Right lung (tissue), 5 donors: Measurements from ENCODE around the gene SRC. TPM values are rescaled to one million over a fixed set of nuclear protein-coding genes. Genes with fewer than 3 reads are reported as not detected.
"Not testable (repeated sequence)": the region's sequence is repeated elsewhere in the genome, so short reads cannot be mapped to it uniquely, and the experiment has no call there.

Source experiments
- DNase-seq, 2 donors: peaks; one replicate each; pipeline ENCODE4 v3.0.0-alpha.2; 2013
- polyA plus RNA-seq, 5 donors: library from polyadenylated mRNA; unstranded; fragments of 120-200 nt; gene quantifications; one replicate each; pipeline versions ENCODE4 v1.2.1 to v1.2.3, GENCODE V29; 2013; ENCODE audit warnings: inconsistent platforms in 1 of 5, low replicate concordance in 1 of 5; ENCODE audit not compliant: insufficient read length in 5 of 5, insufficient read depth in 1 of 5

The SRC gene
- polyA plus RNA-seq, 5 donors, result 57.2 to 89.4 (median 72.2) TPM

DNA sequence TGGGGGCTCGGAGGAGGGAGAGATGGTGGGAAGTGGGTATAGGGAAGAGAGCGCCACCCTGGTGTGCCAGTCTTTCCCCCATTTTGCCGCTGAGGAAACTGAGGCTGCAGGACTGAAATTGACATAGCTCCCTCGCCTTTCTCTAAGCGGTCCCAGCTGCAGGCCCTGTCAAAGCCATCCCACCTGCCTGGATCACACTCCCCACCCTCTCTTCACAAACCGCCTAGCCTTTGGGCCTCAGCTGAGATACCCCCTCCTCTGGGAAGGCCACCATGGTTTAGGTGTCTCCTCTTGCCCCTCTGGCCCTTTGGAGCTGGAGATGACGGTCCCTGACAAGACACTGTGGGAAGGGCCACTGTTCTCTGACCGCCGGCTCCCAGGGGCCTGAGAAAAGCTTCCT lies 16.9 kb downstream of the SRC start:
- no peak for DNase-seq

DNA sequence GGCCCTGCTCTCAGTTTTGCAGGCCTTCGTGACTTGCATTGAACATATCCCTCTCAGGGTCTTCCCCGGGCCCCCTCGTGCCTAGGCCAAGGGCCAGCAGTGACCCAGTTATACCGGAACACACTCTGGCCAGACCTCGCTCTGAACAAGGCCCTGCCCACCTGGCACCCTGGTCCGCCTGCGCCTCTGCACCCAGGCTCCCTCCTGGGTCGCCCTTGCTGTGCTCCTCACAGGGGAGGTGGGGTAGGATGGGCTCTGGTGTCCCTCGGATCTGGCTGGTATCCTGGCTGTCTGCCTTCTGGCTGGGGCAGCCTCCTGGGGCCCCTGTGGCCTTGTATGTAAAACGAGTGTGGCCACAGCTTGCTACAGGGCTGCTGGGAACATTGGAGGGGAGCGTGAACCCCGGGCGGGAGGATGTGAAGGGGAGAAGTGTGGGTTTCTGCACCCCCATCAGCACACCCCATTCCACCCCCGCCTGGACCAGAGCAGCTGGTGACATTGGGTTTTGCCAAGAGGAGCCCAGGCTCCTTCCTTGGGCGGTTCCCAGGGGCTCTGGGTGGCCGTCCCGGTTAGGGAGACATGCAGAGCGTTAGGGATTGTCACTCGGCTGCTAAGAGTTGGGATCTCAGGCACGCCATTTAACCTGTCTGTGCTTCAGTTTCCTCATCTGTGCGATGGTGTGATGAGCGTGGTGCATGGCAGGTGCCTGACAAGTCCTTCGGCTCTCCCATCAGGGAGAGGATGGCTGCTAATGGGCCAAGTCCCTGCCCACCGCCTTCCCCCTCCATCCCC lies 17.5 kb downstream of the SRC start:
- no peak for DNase-seq

DNA sequence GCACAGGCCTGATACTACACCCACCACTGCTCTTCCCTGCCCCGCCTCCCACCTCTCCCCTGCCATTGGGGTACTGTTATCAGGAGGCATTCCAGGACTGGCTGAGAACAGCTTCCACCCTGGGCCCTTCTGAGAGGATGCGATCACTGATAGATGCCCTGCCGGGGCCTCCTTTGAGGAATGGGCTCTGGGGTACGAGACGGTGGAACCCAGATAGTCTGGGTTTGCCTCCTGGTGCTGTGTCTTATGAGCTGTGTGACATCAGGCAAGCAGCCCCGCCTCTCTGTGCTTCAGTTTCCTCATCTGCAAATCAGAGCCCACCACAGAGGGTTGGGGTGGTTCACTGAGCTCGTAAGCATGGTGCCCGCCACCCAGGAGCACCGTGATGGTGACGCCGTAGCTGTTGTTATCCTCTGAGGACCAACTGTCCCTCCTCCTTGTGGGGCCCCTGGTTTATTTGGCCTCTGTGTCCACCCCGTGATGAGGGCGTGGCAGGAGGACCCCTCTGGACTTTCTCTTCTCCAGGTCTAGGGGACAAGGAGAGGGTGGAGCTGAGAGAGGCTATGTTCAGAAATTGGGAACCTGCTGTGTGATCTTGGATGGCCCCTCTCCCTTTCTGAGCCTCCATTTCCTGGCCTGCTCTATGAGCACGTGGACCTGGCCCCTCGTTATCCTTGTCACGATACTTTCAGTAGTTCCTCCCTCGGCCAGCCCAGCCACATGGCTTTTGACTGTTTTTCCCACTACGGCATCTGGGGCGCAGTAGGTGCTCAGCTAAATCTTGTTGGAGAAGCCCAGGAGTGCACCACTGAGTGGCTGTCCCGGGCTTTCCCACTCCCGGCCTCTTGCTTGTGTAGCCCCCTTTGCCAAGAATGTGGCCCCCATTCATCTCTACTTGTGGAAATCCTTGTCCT lies 18.3 kb downstream of the SRC start:
- DNase-seq, result no peak

DNA sequence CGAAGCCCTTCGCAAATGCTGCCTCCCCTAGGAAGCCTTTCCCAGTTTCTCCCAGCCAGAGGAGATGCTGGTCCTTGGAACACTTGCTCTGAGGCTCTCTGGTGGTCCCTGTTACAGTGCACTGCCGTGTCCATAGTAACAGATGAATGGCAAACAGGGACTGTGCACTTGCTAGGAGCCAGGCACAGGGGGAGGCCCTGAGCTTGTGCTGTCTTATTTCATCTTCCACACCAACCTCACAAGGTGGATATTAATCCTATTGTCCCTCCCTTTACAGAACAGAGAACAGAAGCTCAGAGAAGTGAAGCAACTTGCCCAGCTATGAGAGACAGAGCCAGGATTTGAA lies 19.0 kb downstream of the SRC start:
- DNase-seq, result no peak

DNA sequence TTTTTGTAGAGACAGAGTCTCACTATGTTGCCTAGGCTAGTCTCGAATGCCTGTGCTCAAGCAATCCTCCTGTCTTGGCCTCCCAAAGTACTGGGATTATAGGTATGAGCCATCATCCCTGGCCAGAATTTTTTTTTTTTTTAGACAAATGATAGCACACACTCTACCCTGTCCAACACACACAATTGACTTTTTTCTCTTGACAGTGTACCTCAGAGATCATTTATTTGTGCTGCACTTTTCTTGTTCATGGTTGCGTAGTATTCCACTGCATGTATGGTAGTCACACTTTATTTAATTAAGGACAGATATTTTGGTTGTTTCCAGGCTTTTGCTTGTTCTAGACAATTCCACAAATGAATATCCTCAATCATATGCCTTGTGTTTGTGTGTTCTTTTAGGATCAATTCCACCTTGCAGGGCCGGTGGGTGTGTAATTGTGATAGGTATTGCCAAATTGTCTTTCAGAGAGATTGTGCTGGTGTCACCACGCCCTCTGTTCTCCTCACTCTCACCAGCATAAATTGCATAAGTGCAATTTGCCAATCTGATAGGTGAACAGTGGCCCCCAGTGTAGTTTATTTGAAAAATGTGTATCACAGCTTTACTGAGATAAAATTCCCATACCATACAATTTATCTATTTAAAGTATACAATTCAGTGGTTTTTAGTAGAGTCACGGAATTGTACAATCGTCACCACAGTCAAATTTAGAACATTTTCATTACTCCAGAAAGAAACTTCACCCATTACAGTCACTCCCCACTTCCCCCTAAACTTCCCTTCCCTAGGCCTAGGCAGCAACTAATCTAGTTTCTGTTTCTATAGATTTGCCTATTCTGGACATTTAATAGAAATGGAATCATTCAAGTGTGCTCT lies 20.1 kb downstream of the SRC start:
- DNase-seq, result no peak

DNA sequence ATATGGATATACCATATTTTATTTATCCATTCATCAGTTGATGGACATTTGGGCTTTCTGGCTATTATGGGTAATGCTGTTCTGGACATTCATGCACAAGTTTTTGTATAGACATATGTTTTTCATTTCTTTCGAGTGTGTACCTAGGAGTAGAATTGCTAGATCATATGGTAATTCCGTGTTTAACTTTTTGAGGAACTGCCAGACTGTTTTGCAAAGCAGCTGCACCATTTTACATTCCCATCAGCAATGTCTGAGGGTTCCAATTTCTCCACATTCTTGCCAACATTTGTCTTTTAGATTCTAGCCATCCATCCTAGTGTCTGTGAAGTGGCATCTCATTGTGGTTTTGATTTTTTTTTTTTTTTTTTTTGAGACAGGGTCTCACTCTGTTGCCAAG lies 20.8 kb downstream of the SRC start:
- no peak for DNase-seq

DNA sequence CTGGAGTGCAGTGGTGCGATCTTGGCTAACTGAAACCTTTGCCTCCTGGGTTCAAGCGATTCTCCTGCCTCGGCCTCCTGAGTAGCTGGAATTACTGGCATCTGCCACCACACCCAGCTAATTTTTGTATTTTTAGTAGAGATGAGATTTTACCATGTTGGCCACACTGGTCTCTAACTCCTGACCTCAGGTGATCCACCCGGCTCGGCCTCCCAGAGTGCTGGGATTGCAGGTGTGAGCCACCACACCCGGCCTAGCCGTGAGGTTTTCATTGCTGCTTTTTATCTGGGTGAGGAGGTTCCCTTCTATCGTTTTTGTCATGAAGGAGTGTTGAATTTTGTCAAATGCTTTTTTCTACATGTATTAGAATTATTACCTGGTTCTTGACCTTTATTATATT lies 23.9 kb downstream of the SRC start:
- DNase-seq, result no peak

DNA sequence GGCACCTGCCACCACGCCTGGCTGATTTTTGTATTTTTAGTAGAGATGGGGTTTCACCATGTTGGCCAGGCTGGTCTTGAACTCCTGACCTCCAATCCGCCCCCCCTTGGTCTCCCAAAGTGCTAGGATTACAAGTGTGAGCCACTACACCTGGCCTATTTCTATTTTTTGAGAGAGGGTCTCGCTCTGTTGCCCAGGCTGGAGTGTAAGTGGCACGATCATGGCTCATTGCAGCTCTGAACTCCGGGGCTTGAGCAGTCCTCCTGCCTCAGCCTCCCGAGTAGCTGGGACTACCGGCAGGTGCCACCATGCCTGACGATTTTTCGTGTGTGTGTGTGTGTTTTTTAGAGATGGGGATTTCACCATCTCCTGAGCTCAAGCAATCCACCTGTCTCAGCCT lies 25.9 kb downstream of the SRC start:
- DNase-seq, result not testable (repeated sequence)

DNA sequence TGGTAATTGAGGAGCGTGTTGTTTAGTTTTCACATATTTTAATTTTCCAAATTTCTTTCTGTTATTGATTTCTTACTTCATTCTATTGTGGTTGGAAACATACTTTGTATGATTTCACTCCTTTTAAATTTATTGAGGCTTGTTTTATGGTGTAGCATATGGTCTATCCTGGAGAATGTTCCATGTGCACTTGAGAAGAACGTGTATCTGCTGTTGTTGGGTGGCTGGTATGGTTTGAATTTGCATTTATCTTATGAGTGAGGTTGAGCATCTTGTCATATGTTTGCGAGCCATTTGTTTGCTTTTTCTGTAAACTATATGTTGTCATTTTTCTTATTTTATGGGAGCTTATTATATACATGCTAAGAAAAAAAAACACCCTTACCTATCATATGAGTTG lies 26.5 kb downstream of the SRC start:
- no peak for DNase-seq

DNA sequence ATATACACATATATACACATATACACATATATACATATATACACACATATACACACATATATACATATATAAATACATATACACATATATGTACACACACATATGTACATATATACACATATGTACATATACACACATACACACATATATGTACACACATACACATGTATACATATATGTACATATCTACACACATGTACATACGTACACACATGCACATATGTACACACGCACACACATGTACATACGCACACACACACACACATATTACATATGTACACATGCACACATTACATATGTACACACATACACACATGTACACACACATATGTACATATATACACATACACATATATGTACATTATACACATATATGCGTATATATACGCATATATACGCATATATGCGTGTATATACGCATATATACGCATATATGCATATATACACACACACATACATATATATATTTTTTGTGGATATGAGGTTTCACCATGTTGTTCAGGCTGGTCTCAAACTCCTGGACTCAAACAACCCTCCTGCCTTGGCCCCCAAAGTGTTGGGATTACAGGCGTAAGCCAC lies 27.2 kb downstream of the SRC start:
- DNase-seq, result no peak

DNA sequence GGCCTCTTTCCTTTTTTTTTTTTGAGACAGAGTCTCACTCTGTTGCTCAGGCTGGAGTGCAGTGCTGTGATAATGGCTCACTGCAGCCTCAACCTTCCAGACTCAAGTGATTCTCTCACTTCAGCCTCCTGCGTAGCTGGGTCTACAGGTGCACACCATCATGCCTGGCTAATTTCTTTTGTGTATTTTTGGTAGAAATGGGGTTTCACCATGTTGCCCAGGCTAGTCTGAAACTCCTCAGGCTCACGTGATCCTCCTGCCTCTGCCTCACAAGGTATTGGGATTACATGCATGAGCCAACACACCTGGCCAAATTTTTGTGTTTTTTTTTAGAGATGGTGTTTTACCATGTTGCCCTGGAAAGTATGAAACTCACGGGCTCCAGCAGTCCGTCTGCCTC lies 29.3 kb downstream of the SRC start:
- DNase-seq, result no peak

DNA sequence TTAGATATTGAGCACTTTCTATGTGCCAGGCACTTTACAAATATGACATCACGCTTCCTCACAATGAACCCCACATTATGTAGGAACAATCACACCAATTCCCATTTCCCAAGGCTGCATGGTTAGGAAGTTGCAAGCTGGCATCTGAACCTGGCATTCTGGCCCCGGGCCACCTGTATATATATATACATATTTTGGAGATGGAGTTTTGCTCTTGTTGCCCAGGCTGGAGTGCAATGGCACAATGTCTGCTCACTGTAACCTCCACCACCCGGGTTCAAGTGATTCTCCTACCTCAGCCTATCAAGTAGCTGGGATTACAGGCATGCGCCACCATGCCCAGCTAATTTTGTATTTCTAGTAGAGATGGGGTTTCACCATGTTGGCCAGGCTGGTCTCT lies 30.4 kb downstream of the SRC start:
- no peak for DNase-seq

DNA sequence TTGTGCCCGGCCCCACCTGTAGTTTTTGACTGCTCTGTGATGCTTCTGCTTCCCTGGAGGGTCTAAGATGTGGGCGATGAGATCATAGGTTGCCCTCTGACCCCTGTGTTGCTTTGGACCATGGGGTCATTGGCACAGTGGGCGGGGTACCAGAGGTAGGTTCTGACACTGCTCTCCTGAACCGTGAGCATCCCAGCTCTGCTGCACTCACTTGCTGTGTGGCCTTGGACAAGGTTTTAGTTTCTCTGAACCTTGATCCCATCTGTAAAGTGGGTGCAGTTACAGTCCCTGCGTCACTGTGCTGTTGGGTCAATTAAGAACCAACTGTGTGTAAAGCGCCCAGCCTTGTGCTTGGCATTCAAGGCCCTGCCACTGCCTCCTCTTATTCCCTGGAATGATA lies 30.9 kb downstream of the SRC start:
- DNase-seq, result no peak

DNA sequence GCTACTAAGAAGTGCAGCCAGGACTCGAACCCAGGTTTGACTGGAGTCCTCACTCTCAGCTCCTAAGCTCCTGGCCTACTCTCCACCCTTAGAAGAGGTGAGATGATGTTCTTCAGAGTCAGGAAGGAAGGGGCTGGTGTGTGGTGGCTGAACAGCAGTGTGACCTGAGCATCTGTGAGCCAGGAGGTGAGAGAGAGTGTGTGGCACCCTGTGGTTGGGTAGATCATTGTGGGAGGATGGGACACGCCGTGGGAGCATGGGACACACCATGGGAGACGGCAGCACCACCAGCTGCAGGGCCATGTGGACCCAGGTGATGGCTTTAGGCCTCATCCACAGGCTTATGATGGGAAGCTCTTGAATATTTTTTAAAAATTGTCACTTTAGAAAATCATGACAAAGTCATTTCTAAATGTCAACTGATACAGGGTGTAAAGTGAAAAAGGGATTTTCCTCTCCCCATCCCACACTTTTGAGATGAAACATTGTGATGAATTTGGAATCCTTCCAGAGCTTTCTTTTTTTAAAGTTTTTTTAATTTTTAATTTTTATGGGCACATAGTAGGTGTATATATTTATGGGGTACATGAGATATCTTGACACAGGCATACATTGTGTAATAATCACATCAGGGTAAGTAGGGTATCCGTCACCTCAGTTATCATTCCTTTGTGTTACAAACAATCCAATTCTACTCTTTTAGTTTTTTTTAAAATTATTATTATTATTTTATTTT lies 31.6 kb downstream of the SRC start:
- no peak for DNase-seq

DNA sequence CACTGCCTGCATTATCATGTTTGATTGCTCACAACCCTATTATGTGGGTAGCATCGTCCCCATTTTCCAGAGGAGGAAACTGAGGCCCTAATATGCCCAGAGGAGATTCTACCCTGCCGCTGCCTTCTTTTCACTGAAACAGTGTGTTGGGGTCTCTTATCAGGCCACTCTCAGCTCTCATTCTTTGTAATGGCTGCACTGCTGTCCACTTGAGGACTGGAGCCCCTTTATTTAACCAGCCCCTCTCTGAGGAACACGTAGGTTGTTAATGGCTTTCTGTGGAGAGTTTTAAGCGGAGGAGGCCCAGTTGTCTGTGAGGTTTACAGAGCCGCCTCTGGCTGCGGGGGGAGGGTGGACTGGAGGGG lies 32.5 kb downstream of the SRC start:
- no peak for DNase-seq

DNA sequence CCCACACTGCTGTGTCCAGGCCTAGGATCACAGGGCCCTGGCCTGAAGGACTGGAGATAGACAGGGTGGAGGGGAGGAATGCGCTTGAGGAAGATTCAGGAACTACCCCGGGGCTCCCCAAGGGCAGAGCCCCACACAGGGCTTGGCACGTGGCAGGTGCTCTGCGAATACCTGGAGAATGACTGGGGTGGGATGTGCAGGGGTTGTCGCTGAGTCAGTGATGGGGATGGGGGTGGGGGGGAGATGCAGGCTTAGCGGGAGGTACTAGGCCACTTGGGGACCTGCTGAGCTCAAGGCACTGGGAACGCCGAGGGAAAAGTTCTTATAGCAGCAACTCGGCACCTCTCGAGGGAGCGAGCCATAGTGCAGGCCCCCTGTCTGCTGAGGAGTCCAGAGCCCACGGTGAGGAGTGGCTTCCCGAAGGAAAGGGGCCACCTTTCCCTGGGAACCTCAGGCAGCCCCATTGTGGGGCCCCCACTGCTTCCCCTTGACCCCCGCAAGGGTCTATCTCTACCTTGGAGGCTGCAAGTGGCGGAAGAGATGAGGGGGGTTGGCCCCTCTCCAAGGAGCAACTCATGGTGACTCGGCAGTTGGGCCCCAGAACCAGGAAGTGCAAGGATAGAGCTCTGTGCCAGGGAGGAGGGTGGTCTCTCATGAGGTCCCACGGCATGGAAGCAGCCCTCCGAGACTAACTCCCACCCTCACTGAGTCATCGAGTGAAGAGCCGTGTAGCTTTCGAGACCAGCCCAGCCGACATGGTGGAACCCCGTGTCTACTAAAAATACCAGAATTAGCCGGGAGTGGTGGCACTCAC lies 33.1 kb downstream of the SRC start:
- no peak for DNase-seq

DNA sequence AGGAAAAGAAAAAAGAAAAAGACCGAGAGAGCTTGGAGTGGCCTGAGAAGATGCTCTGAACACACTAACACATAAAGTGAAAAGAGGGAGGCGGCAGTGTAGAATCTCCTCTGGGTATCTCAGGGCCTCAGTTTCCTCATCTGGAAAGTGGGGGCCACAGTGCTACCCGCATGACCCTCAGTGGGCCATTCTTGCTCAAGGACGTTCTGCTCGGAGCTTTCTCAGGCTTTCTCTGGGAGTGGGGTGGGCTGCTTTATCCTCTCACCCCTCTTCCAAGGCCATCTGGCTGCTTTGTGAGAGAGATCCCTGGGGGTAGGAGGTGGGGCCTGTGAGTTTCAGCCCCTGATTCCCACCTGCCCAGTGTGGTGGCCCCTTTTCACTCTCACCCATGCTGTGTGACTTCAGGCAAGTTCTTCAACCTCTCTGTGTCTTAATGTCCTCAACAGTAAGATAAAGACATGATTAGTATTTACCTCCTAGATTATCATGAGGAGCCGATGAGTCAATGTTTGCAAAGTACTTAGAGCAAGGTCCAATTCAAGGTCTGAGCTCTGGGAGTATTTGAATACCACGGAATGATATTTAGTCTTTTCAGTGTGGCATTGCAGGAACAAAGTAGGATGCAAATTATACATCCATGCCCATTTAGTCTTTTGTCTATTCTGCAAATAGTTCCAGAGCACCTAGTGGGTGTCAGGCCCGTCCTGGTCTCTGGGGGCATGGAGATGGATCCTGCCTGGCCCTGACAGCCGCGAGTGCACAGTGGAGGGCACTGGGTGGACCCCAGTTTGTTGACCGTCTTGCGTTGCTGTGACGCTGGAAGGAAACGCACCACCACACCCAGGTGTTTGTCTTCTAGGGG lies 34.3 kb downstream of the SRC start:
- DNase-seq, result no peak

DNA sequence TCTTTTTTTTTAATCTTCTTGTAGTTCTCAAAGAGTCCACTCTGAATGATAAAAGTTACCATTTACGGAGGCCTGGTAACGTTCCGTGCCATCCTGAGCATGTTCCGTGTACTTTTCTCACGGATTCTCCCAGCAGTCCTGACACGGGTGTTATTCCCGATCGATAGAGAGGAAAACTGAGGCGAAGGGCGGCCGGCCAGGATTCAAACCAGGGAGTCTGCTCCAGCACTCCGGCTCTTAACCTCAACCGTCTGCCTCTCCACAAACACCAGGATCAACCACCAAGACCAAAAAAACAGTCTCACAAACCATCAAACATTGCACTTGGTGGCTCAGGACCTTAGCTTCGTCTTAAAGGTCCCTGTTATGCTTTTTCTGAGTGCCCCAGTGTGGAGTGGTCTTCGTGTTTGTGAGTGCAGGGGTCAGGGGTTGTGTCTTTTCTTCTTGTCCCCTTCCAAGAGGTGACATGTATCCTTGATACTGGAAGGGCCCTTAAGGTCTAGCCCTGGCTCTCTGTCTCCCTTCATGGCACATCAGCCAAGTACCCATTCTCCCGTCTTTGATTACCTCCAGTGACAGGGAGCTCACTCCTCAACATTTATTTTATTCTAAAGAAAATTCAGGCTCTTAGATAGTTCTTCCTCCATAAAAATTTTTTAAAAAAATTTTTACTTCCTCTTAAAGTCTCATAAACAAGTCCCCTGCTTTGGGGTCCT lies 35.1 kb downstream of the SRC start:
- DNase-seq, result no peak
